Type B pancreatic cell (in vitro differentiated cells): ENCODE measurements around the gene SMIM29. TPM values are rescaled to one million over a fixed set of nuclear protein-coding genes. Genes with fewer than 3 reads are reported as not detected.

Experiments used
- DNase-seq: peaks from one replicate; pipeline ENCODE4 v3.0.0; 2021; ENCODE audit warnings: mixed read lengths; ENCODE audit not compliant: unreplicated experiment; ENCODE audit errors: extremely low spot score
- H3K27ac Mint-ChIP-seq: 2 replicates; pipeline ENCODE4 v1.8.0; 2021; ENCODE audit warnings: mild to moderate bottlenecking, mixed read lengths
- H3K27me3 Mint-ChIP-seq: 2 replicates; pipeline ENCODE4 v1.8.0; 2021; ENCODE audit warnings: mixed read lengths
- H3K36me3 Mint-ChIP-seq: 2 replicates; pipeline ENCODE4 v1.8.0; 2021; ENCODE audit warnings: mixed read lengths
- H3K4me1 Mint-ChIP-seq: one replicate; pipeline ENCODE4 v1.8.0; 2021; ENCODE audit warnings: mixed read lengths; ENCODE audit not compliant: unreplicated experiment
- H3K4me3 Mint-ChIP-seq: 2 replicates; pipeline ENCODE4 v1.8.0; 2021; ENCODE audit warnings: mild to moderate bottlenecking, mixed read lengths
- H3K9me3 Mint-ChIP-seq: 2 replicates; pipeline ENCODE4 v1.8.0; 2021; ENCODE audit warnings: mixed read lengths
- CTCF ChIP-seq: fragments of 200-600 bp; sonication (generic); conservative IDR thresholded peaks from 2 replicates; pipeline ENCODE4 v1.5.0; 2021; ENCODE audit warnings: antibody characterized with exemption, mild to moderate bottlenecking
- total RNA-seq: library from RNA; stranded (reverse); gene quantifications from 2 replicates; pipeline ENCODE4 v1.2.1, GENCODE V29; 2021; ENCODE audit warnings: low replicate concordance

Gene SMIM29
- total RNA-seq, 1 donor from 2014 or later, result 16.0 TPM

GRCh38 chr6:34243131-34243771, 5.6 kb downstream of the SMIM29 start:
- peak overlapping the region; percentile 65 for H3K27ac Mint-ChIP-seq
- peaks cover 27% of the 10 kb centered on the region for H3K4me1 Mint-ChIP-seq
- no peaks in the 10 kb centered on the region for H3K9me3 Mint-ChIP-seq
- no peak overlapping the region for H3K4me3 Mint-ChIP-seq
- DNase-seq, result no peak
- TF ChIP-seq CTCF, result no peak
- H3K27me3 Mint-ChIP-seq, result no peaks in the 10 kb centered on the region
- H3K36me3 Mint-ChIP-seq, result peaks cover 8% of the 10 kb centered on the region

DNA sequence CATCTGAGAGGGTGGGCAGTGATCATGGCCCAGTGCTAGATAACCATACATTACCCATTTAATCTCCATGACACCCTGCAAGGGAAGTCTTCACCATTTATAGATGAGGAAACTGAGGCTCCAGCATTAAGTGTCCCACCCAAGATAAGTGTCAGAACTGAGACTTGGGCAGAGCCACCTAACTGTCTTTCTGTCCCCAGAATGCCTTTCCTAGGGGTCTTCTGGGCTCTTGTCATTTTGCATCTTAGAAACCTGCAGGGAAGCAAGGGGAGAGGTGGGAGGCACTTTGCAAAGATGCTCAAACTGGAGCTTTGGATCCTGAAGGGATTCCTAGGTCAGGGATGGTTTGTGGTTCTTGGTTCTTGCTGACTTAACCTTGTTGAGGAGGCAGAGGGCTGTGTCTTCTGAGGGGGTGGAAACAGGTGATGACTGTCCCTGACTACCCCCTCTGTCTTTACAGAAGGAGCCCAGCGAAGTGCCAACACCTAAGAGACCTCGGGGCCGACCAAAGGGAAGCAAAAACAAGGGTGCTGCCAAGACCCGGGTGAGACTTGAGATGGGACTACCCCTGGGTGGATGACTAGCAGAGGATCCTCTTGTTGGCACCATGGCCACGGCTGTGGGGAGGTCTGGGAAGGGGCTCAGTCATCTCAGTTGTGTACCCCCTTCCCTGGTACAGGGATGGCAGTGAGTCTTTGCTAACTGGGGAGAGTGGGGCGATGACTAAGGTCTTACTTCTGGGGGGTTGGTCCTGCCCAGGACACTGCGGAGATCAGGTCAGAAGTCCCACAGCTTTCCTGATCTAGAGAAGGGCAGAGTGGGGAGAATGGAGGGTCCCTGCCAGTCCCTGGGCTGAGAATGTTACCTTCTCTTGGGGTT, 6.3 kb downstream of the SMIM29 start:
- no peak overlapping the region for H3K4me3 Mint-ChIP-seq

GRCh38 chr6:34241351-34242215, 7.2 kb downstream of the SMIM29 start:
- DNase-seq, result no peak
- no peak for TF ChIP-seq CTCF
- peak overlapping the region; percentile 48 for H3K27ac Mint-ChIP-seq
- no peaks in the 10 kb centered on the region for H3K9me3 Mint-ChIP-seq
- no peaks in the 10 kb centered on the region for H3K27me3 Mint-ChIP-seq
- peak overlapping the region; percentile 21 for H3K4me3 Mint-ChIP-seq
- peaks cover 8% of the 10 kb centered on the region for H3K36me3 Mint-ChIP-seq
- H3K4me1 Mint-ChIP-seq, result peaks cover 28% of the 10 kb centered on the region

More for the DNA sequence above, 6.3 kb downstream of the SMIM29 start:
- DNase-seq, result no peak
- peak overlapping the region; percentile 65 for H3K27ac Mint-ChIP-seq
- no peak for TF ChIP-seq CTCF
- H3K36me3 Mint-ChIP-seq, result peaks cover 8% of the 10 kb centered on the region
- peaks cover 28% of the 10 kb centered on the region for H3K4me1 Mint-ChIP-seq
- no peaks in the 10 kb centered on the region for H3K9me3 Mint-ChIP-seq
- no peaks in the 10 kb centered on the region for H3K27me3 Mint-ChIP-seq

- no peak for DNase-seq
- peaks cover 8% of the 10 kb centered on the region for H3K36me3 Mint-ChIP-seq
- H3K9me3 Mint-ChIP-seq, result no peaks in the 10 kb centered on the region
- H3K4me1 Mint-ChIP-seq, result peaks cover 20% of the 10 kb centered on the region
- TF ChIP-seq CTCF, result no peak
- H3K4me3 Mint-ChIP-seq, result no peak overlapping the region
- H3K27me3 Mint-ChIP-seq, result no peaks in the 10 kb centered on the region
- H3K27ac Mint-ChIP-seq, result no peak overlapping the region
Measured at GRCh38 chr6:34240329-34241248, 8.2 kb downstream of the SMIM29 start.

DNA sequence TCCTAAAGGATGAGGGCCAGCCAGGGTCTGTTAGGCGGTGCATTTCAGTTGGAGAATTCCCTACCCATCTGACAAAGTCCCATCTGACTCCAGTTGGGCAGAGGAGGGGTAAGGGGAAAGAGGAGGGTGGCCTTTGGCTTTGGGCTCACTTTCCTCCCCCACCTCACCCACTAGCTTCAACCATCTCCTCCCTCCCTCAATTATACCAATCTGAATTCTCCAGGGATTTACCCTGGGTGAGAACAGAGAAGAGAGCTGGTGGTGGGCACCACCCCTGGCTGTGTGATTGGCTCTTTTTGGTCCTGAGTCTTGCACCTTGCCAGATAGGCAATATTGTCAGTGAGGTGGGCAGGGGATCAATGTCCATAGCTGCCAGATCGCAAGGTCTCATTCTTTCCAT, 8.9 kb downstream of the SMIM29 start:
- H3K9me3 Mint-ChIP-seq, result no peaks in the 10 kb centered on the region
- H3K36me3 Mint-ChIP-seq, result peaks cover 8% of the 10 kb centered on the region
- no peak for DNase-seq
- no peak for TF ChIP-seq CTCF
- H3K4me1 Mint-ChIP-seq, result peaks cover 16% of the 10 kb centered on the region
- peak overlapping the region; percentile 11 for H3K4me3 Mint-ChIP-seq
- no peaks in the 10 kb centered on the region for H3K27me3 Mint-ChIP-seq
- H3K27ac Mint-ChIP-seq, result peak overlapping the region; percentile 85
